GM19238 (cell line): Measurements from ENCODE around the gene RNF10.
"Not testable (repeated sequence)": the region's sequence is repeated elsewhere in the genome, so short reads cannot be mapped to it uniquely, and the experiment has no call there.

Experiments
- DNase-seq: peaks from one replicate; pipeline ENCODE4 v3.0.0; 2011; ENCODE audit warnings: low spot score; ENCODE audit not compliant: insufficient read length

Gene RNF10

DNA sequence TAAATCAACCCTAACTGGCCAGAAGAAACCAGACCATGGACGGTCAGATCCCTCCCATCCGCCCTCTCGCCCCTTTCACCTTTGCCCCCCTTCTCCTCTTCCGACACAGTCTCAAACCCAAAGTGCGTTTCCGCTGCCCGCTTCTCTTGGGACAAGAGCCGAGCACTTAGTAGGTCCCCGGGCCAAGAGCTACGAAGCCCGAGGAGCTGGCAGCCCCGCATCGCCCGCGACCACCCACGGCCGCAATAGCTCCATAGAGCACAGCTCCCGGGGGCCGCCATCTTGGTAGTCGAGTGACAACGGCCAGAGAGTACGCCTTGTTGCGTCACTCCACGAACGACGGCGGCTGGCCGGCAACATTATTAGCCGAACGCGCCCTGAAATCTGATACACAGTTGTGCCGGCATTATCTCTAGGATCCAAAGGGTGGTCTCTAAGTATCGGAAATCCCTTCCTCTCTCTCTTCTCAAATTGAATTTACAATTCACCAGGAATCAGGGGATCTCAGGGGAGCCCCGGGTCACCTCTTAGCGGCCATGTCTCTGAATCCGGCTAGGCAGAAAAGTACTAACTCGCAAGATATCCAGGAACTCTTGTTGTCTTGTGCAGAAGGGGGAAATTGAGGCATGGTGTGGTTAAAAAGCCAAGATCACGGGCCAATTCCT is 5.2 kb upstream of the RNF10 start, which contains the start of gene COQ5:
COQ5 (minus strand) TSS at position 298 of the 665 bp plus-strand sequence; CDS start at position 281, 17 bp downstream.
- DNase-seq = peak; percentile 75

DNA sequence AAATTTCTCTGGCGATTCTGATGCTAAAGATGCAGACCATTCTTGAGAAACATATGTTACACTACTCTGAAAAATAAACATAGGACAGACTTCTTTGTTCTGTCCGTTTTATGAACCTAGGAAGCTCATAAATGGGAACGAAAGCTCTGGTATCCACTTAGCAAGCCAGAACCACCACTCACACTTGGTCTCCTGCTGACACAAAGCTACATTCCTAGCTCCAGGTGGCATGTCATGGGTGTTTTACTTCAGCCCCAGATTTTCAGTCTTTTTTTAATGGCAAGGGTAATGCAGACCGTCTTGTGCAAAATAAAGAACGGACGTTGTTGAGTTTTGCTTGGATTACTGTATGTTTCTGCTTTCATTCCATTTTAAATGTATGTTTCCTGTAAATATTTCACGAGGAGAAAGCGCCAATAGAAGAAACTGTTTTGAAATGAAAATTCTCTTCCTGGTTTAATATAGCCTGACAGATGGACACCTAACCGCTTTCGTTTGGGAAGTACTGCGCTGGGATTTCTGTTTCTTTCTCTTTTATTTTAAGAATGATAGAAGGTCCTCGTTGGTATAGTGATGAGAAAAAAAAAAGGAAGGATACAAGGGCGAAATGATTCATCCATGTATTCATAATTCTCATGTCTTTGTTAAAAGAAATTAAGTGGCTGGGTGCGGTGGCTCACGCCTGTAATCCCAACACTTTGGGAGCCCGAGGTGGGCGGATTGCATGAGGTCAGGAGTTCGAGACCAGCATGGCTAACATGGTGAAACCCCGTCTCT is 4.3 kb upstream of the RNF10 start:
- DNase-seq = no peak

DNA sequence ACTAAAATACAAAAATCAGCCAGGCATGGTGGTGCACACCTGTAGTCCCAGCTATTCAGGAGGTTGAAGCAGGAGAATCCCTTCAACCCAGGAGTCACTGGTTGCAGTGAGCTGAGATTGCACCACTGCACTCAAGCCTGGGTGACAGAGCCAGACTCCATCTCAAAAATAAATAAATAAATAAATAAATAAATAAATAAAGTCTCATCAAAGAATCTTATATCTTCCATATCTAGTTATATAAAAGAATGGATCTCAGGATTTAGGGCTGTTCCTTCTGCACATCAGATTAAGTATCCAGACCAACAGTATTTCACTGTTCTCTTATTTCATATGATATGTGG is 3.8 kb upstream of the RNF10 start:
- DNase-seq = not testable (repeated sequence)

DNA sequence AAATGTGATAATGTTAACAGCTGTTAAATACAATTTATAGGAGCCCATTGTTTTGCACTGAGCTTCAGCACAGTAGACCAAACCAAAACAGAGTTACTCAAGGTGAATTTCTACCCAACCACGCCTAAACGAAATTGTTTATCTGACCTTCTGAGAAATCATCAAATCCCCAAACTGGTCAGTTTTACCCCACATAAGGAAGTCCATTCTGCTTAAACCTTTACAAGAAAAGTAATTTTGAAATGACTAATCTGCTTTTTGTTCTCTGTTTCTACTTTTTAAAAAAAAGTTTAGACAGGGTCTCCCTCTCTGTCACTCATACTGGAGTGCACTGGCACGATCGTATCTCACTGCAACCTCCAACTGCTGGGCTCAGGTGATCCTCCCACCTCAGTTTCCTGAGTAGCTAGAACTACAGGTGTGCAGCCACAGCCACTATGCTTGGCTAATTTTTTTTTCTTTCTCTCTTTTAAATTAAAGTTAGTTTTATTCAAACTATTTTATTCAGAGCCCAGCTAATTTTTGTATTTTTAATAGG is 1.4 kb upstream of the RNF10 start:
- DNase-seq = no peak

DNA sequence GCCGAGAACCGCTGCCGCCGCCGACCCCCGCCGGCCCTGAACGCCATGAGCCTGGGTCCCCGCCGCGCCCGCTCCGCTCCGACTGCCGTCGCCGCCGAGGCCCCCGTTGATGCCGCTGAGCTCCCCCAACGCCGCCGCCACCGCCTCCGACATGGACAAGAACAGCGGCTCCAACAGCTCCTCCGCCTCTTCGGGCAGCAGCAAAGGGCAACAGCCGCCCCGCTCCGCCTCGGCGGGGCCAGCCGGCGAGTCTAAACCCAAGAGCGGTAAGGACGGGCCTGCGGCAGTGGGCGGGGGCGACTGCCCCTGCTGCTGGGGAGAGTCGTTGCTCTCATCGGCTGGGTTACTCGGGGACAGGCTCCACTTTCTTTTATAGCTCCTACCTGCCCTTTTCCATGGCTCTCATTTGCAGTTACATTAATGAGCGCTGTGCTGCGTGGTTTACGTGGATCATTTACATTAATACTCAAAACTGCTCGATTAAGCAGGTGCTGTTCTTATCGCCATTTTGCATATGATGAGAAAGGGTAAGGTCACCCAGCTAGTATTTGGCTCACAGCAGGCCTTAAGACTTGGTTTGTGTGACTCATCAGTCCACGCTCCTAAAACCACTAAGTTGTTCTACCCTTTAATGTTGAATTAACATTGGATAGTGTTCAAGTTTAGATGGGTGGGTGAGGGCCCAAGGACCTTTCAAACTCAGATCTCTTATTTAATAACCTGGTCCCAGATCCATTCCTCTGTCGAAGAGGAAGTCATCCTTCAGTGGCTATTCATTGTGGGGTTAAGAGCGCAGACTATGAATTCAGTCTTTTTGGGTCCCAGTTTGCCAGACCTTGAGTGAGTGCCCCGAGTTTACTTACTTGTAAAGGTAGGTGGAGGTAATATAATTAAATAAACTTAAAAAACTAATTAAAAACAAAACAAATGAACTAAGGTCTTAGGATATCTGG is 823 bp downstream of the RNF10 start:
- DNase-seq = peak; percentile 53

DNA sequence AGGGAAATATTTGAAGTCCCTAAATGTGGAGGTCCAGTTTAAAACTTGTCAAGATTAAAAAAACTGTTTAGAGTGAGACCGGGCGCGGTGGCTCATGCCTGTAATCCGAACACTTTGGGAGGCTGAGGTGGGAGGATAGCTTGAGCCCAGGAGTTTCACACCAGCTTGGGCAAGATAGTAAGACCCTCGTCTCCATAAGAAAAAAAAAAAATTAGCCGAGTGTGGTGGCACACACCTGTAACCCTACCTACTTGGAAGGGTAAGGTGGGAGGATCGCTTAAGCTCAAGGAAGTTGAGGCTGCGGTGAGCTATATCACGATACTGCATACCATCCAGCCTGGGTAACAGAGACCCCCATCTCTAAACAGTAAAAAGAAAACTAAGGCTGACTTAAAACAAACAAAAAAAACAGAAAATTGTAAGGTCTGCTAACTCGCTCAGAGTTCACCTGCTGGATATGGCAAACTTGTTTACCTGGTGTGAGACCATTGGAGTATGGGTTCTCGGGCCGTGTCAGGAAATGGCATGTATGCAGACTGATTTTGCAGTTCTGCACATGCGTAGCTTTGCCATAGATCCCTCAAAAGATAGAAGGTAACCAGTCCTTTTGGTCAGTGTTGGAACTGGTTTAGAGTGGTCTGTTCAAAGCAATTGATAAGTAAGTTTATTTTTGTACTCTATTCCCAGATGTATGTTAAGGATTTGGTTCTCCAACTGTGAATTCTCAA is 2.1 kb downstream of the RNF10 start:
- no peak for DNase-seq

DNA sequence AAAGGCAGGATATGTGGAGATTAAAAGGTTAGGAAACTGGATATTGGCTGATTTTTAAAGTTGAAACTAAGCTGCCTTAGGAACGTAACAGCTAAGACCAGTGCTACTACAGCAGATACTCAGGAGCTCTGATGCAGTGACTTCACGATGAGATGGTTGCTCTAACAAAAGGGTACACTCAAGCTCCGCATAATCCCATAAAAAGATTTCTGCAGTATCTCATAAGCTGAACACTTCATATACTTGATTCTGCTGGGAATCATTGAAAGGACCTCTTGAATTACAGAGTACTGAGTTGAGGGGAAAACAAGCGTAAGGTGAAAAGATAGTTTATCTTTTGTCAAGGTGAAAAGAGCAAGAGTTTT is 3.7 kb downstream of the RNF10 start:
- no peak for DNase-seq

DNA sequence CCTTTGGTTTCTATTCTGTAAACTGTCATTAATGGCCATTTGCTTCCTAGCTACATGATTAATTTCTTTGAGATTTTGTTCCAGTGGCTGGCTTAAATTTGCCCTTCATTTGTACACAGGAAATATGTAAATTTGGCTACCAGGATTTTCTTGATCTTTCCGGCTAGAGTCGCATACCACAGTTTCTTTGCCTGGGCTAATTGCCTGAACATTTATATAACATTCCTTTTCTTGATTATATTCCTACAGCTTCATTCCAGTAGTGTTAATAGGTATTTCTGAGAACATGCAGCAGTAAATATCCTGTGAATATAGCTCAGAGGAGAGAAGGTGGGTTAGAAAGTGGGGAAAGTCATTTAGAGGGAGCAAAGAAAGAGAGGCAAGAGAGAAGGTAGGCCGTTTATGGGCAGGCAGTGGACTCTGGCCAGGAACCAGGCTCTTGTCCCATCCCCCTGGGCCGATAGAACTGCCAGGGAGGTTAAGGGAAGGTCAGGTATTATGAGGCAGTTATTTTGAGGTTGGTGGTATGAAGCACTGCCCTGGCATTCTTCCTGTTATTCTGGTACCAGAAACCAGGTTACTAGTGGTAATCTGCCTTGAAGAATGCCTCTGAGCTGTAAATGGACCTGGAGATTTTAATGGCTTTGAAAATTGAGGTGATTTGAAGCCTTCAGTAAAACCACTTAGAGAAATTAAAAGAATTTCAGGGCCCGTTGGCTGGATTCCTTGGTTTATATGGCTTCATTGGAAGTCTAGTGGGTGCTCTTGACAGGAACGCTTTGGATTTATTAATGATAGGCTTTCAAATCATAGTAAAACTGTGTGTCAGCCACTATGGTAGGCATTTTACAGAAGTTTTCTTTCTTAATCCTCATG is 4.4 kb downstream of the RNF10 start:
- DNase-seq = no peak

DNA sequence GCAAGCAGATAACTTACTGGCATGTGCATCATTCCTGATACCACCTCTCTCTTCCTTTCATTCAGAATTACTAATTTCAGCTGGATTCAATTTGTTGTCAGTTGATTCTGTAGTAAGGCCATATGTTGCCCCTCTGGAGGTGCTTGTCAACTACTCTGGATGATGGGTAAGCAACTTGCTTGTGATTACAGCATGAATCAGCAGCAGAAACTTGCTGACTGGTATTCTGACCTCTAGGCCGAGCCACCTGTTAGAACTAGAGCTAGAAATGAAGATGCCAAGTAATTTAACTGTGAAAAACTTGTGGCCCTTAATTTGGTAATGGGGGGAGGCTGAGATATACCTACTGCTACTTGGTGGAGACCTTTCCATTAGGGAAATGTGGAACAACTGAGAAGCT is 5.1 kb downstream of the RNF10 start:
- DNase-seq = no peak

DNA sequence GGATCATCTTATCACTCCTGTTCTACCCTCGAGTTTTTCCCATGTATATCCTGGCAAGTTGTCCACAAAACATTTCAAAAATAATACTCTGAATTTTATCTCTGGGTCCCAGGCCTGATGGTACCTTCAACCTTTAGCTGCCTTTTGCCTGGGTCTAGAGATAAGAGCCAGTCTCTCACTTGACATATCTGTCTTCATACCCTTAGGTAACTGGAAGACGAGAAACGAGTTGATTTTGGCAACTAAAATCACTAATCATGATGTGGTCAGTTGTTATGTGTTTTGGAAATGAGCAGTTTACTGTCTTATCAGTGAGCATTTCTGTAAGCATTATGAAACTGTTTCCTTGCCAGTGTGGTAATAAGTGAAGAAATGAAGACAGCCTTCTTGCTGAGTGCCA is 6.3 kb downstream of the RNF10 start:
- no peak for DNase-seq

DNA sequence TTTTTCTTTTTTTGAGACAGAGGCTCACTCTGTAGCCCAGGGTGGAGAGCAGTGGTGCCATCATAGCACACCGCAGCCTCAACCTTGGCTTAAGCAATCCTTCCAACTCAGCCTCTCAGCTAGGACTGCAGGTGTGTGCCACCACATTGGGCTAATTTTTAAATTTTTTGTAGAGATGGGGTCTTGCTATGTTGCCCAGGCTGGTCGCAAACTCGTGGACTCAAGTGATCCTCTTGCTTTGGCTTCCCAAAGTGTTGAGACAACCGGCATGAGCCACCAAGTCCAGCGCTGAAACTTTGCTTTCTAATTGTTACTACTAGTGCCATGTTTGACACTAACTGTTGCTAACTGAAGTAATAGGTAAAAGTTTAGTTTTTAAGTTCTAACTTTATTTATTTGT is 8.0 kb downstream of the RNF10 start:
- DNase-seq = no peak

DNA sequence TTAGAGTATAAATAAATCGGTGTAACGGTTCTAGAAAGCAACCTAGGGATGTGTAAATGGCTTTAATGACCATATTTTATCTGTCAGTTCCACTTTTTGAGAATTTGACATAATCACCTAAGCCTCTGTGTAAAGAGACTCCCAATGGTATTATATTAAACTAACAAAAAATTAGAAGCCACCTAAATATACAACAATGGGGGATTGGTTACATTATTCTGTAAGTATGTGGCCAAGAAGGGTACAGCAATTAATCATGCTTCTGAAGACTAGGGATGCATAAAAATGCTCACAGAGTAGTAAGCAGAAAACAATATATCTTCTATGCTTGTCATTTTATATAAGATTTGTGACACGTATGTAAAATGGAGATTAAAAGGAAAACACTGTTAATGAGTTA is 10.5 kb downstream of the RNF10 start:
- no peak for DNase-seq

DNA sequence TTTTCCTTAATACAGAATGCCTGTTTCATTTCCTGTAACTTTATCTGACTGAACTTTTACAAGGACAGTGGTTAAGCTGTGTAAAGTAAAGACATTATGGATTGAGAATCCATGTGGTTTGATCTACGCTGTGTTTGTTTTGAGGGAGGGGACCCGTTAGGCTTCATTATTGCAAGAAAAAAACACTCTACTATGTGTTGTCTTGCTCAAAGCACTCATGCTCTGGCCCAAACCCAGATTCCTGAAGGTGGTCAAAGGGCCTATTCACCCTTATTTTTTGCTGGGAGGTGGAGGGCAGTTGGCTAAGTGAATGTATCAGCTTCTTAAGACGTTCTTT is 11.9 kb downstream of the RNF10 start:
- DNase-seq = no peak

DNA sequence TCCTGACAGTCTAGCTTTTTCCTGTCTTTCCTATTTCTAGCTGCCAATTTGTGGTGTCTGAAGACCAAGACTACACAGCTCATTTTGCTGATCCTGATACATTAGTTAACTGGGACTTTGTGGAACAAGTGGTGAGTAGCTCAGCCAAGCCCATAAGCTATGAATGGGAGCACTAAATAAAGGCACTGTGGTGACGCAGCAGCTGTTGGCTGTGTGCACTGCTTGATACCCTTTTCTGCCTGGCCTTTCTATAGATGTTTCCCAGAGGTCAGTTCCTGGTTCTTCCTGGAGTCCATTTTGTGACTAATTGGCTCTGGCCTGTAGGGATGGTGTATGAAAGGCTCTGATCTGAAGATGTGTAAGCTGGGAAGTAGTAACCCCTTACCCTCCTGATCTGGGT is 20.5 kb downstream of the RNF10 start:
- no peak for DNase-seq

DNA sequence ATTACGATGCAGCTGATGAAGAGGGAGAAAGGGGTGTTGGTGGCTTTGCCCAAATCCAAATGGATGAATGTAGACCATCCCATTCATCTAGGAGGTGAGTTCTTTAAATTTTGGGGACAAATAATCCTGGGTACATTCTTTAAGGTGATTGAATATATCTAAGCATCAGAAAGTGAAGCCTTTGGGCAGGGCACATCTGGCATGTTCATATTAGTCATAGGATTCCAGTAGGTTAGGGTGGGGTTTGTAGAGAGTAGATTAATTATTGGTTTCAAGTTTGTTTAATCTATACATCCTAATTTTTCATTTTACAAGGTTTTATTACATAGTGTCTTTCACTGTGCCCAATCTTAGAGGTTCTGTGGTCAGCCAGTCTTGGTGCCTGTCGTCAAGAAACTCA is 23.4 kb downstream of the RNF10 start:
- no peak for DNase-seq

DNA sequence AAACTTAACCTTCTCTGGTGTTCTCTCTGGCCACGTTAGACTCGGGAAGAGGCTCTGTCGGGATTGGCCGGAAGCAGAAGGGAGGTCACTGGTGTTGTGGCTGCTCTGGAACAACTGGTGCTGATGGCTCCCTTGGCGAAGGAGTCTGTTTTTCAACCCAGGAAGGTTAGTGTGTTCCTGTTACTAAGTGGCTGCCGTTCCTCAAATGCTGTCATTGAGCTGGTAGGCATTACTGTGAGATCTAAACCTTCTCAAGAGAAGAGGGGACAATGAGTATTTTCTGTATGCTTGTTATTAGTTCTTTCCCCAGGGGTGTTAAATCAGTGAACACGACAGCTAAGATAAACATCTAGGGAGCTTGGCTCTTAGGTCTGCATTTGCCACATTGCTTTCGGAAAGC is 28.8 kb downstream of the RNF10 start:
- DNase-seq = no peak

DNA sequence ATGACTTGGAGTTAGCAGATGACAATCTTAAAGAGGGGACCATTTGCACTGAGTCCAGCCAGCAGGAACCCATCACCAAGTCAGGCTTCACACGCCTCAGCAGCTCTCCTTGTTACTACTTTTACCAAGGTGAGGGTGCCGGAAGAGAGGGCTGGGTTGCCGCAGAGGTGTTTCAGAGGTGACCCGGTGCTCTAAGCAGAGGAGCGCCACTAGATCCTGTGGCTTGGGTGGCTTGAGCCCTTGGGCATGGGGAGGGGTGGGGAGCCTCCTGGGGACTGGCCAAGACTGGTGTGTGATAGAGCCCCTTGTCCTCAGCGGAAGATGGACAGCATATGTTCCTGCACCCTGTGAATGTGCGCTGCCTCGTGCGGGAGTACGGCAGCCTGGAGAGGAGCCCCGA is 29.3 kb downstream of the RNF10 start:
- no peak for DNase-seq

DNA sequence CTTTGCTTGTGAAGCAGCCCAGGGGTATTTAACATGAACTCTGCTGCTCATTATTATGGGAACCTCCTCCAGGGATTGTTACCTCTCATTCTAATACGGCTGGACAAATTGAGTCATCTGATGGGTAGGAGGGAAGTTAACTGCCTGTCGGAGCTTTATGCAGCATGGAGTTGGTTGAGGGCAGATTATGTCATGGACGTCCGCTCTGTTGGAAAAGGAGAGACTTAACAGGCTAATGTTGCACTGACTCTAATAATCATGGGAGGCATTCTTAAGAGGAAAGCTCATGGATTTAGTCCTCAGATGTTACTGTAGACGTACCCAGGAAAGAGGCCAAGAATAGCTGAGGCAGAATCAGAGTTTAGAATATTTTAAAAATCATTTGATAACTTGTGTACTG is 37.1 kb downstream of the RNF10 start:
- DNase-seq = no peak

DNA sequence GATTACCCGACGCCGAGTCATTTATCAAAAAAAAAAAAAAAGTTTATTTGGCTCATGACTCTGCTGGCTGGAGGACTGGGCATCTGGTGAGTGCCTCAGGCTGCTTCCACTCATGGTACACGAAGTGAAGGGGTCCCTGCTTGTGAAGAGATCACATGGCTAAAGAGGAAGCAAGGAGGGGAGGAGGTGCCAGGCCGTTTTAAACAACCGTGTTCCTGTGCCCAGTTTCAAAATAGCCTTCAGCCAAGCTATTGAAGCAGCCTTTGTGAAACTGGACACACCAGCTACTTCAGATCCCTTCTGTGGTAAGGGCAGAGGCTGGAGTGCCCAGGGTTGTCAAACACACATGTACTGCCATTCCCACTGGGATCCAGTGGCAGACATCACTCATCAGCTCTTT is 39.4 kb downstream of the RNF10 start:
- DNase-seq = no peak

DNA sequence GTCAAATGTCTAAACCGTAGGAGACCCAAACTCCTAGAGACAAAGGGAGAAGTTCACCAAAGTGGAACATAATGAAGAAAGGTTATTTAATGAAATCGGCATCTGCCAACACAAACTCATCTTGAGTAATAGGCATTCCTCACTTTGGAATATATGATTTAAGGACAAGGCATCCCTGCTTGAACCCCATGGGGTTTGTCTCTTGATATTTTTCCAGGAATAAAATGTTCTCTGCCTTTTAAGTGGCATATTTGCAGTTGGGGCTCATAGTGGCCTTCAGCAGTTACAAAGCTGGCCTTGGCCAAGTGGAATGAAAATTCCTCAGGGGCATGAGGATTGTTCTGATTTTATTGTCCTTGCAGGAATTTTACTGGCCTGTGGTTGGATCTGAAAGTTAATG is 40.0 kb downstream of the RNF10 start:
- no peak for DNase-seq
